ENCODE measurements around the gene ZMAT5. TPM values are rescaled to one million over a fixed set of nuclear protein-coding genes. Genes with fewer than 3 reads are reported as not detected.

ZMAT5 gene, protein sequence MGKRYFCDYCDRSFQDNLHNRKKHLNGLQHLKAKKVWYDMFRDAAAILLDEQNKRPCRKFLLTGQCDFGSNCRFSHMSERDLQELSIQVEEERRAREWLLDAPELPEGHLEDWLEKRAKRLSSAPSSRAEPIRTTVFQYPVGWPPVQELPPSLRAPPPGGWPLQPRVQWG
- total RNA-seq = 19.2 and 22.6 TPM in 2 replicates

DNA sequence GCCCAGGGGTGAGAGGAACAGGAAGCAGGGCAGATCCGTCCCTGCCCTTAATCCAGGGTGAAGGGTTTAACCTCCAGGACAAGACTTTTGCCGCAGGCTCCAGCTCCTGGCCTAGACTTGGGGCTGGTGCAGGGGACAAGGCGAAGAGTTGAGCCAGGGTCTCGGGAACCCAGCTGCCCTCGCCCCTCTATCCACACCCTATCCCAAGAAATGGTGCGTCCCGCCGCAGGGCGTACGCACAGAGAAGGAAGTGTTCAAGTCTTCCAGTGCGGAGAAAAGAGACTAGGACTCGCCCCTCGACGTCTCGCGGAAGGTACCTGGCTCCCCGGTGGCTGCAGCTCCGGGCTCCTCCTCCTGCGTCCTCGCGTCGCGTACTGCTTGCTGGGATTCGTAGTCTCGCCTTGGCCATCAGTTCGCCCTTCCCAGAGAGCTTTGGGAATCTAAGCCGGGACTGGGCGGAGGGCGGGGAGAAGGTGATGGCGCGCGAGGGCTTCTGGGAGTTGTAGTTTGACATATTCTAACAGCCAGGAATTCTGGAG, at the start of gene ZMAT5:
Gene ZMAT5 (minus strand): TSS at position 376 of the 539 bp plus-strand sequence. CDS start 18,463 bp downstream, outside the sequence.
- intact Hi-C loops (cut with micrococcal nuclease) = loop anchor here (1.0 to 5.0 kb wide), 7 partner anchors 72 to 499 kb away; partner anchors contain the start of genes AP1B1, ASCC2, EWSR1 and MTMR3

GRCh38 chr22:29816539-29816938, 49.7 kb upstream of the ZMAT5 start:
- ATAC-seq (ENCODE audit: low read depth) (no peak), DNase-seq (no peak)
- CTCF ChIA-PET = interaction anchor here (0.6 kb wide), 1 partner anchor 147 kb away, joined by 3 read pairs; no protein-coding TSS in a partner anchor
- H3K36me3 Mint-ChIP-seq (ENCODE audit: low read depth) = peaks cover 87% of the 10 kb centered on the region
- no peaks in the 10 kb centered on the region for H3K27me3 Mint-ChIP-seq
- H3K4me1 Mint-ChIP-seq = peaks cover 5% of the 10 kb centered on the region
- intact Hi-C loops (cut with micrococcal nuclease) = no loop called here
- H3K27ac Mint-ChIP-seq = no peak overlapping the region
- no peak overlapping the region for H3K4me3 Mint-ChIP-seq
- H3K9me3 Mint-ChIP-seq = no peaks in the 10 kb centered on the region
- POLR2A ChIA-PET = no interaction called here
- TF ChIP-seq CTCF (IDR thresholded peaks at IDR 0.05) = no peak

More for the DNA sequence above, at the start of gene ZMAT5:
- POLR2A ChIA-PET = interaction anchor here (0.5 to 1.7 kb wide), 11 partner anchors 9 to 1848 kb away, joined by 3 to 5 read pairs (median 4); partner anchors contain the start of genes ASCC2, PITPNB and THOC5
- peak; percentile 76 for DNase-seq
- CTCF ChIA-PET = interaction anchor here (1.0 kb wide), 1 partner anchor 239 kb away, joined by 3 read pairs; no protein-coding TSS in a partner anchor
- Mint-ChIP-seq H3K36me3 (ENCODE audit: low read depth) (peaks cover 25% of the 10 kb centered on the region), H3K27ac (peak within 1 kb of the TSS; percentile 93), H3K4me1 (peaks cover 32% of the 10 kb centered on the region), H3K27me3 (no peaks in the 10 kb centered on the region), H3K4me3 (peak within 1 kb of the TSS; percentile 97), H3K9me3 (no peaks in the 10 kb centered on the region)
- no peak for TF ChIP-seq CTCF (IDR thresholded peaks at IDR 0.05)
- peak; percentile 96 for ATAC-seq (ENCODE audit: low read depth)

- no peak overlapping the region for H3K4me3 Mint-ChIP-seq
- POLR2A ChIA-PET = no interaction called here
- peaks cover 87% of the 10 kb centered on the region for H3K36me3 Mint-ChIP-seq (ENCODE audit: low read depth)
- ATAC-seq (ENCODE audit: low read depth) = no peak
- no peak overlapping the region for H3K27ac Mint-ChIP-seq
- TF ChIP-seq CTCF (IDR thresholded peaks at IDR 0.05) = no peak
- intact Hi-C loops (cut with micrococcal nuclease) = no loop called here
- no peaks in the 10 kb centered on the region for H3K27me3 Mint-ChIP-seq
- peaks cover 2% of the 10 kb centered on the region for H3K4me1 Mint-ChIP-seq
- no peak for DNase-seq
- CTCF ChIA-PET = interaction anchor here (0.6 kb wide), 1 partner anchor 146 kb away, joined by 3 read pairs; no protein-coding TSS in a partner anchor
- H3K9me3 Mint-ChIP-seq = no peaks in the 10 kb centered on the region
These were observed 49.3 kb upstream of the ZMAT5 start for GRCh38 chr22:29816128-29816527.

DNA sequence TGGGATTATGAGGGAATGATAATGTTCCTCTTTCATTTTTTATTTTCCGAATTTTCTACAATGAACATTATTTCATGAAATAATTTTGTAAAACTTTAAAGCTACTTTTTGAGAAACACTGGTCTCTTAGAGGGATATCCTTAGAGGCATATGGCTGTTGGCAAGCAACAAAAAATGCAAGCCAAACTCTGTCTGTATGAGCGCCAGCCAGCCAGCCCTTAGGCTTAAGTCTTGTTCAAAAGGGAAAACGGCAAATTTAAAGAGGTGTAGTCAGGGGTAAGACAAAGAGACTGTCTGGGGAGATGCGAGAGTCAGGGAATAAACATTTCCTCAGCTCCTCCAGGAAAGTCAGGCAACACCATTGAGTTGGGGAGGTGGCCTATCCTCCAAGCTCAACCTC, 48.8 kb upstream of the ZMAT5 start:
- peaks cover 85% of the 10 kb centered on the region for H3K36me3 Mint-ChIP-seq (ENCODE audit: low read depth)
- H3K4me3 Mint-ChIP-seq = no peak overlapping the region
- ChIA-PET CTCF (no interaction called here), POLR2A (no interaction called here)
- H3K9me3 Mint-ChIP-seq = no peaks in the 10 kb centered on the region
- no peaks in the 10 kb centered on the region for H3K27me3 Mint-ChIP-seq
- intact Hi-C loops (cut with micrococcal nuclease) = no loop called here
- no peak for TF ChIP-seq CTCF (IDR thresholded peaks at IDR 0.05)
- DNase-seq (no peak), ATAC-seq (ENCODE audit: low read depth) (no peak)
- no peak overlapping the region for H3K27ac Mint-ChIP-seq
- no peaks in the 10 kb centered on the region for H3K4me1 Mint-ChIP-seq

DNA sequence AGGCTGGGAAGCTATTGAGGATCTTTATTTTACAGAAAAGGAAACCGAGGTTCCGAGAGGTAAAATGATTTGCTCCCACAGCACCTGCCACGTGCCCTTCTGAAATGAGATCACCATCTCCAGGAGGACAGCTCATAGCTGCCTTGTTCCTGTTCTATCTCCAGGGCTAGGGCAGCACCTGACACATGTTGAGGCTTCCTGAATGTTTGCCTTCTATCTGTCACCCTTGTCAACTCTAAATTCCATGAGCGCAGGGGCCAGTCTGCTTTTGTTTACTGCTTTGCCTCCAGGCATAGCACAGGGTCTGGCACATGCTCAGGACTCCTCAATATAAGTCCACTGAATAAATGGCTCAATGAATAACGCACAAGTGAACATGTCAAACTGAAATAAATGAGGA, 47.2 kb upstream of the ZMAT5 start:
- intact Hi-C loops (cut with micrococcal nuclease) = loop anchor here (5.0 kb wide), 1 partner anchor 193 kb away; no protein-coding TSS in a partner anchor
- Mint-ChIP-seq H3K27ac (no peak overlapping the region), H3K9me3 (no peaks in the 10 kb centered on the region), H3K27me3 (no peaks in the 10 kb centered on the region), H3K36me3 (ENCODE audit: low read depth) (peaks cover 81% of the 10 kb centered on the region), H3K4me1 (no peaks in the 10 kb centered on the region), H3K4me3 (no peak overlapping the region)
- ChIA-PET POLR2A (interaction anchor here (0.5 to 0.7 kb wide), 2 partner anchors 9 to 387 kb away, joined by 3 to 7 read pairs; no protein-coding TSS in a partner anchor), CTCF (no interaction called here)
- no peak for TF ChIP-seq CTCF (IDR thresholded peaks at IDR 0.05)
- DNase-seq = no peak
- ATAC-seq (ENCODE audit: low read depth) = no peak

All from activated B cell treated with CpG ODN at 0.5 μM for 24 hours (primary cell).